Hepatocyte (in vitro differentiated cells): Measurements from ENCODE around the gene MCHR1.

Experiments used
- EZH2 ChIP-seq: fragments of 200-600 bp; sonication (generic); IDR thresholded peaks from 2 replicates; pipeline ENCODE4 v1.6.1; 2016; ENCODE audit warnings: antibody characterized with exemption, mild to moderate bottlenecking, borderline replicate concordance
- TF ChIP-seq, protein P1 (sequence below): fragments of 200-600 bp; sonication (generic); IDR thresholded peaks from 2 replicates; pipeline ENCODE4 v1.5.1; 2016; ENCODE audit warnings: antibody characterized with exemption, mild to moderate bottlenecking; ENCODE audit not compliant: poor library complexity

DNA sequence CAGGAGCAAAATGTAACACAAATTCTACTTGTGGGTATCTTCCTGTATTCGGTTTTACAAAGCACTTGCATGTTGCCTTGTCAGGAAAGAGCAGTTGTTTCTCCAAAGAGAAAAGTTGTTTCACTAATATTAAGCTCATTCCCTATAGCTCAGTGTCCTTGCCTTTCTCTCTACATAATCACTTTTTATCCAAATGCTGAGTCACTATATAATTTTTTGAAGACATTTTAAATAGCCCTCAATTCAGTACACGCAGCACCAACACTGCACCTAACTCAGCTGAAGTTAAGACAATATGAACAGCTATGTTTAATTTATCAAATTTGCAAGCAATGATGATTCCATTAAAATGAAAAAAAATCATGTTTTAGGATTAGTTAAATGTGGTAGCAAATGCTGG lies 28.2 kb upstream of the MCHR1 start:
- TF ChIP-seq, protein P1, sequence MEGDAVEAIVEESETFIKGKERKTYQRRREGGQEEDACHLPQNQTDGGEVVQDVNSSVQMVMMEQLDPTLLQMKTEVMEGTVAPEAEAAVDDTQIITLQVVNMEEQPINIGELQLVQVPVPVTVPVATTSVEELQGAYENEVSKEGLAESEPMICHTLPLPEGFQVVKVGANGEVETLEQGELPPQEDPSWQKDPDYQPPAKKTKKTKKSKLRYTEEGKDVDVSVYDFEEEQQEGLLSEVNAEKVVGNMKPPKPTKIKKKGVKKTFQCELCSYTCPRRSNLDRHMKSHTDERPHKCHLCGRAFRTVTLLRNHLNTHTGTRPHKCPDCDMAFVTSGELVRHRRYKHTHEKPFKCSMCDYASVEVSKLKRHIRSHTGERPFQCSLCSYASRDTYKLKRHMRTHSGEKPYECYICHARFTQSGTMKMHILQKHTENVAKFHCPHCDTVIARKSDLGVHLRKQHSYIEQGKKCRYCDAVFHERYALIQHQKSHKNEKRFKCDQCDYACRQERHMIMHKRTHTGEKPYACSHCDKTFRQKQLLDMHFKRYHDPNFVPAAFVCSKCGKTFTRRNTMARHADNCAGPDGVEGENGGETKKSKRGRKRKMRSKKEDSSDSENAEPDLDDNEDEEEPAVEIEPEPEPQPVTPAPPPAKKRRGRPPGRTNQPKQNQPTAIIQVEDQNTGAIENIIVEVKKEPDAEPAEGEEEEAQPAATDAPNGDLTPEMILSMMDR: no peak
- TF ChIP-seq EZH2: no peak
